ENCODE measurements around the gene KLK4.

GRCh38 chr19:50931023-50931422, 19.8 kb upstream of the KLK4 start:
- TF ChIP-seq POLR2A (IDR thresholded peaks at IDR 0.05) (no peak), CTCF (IDR thresholded peaks at IDR 0.05) (no peak)

All from thyroid gland (tissue), 4 donors.